SK-N-MC (cell line): Measurements from ENCODE around the gene TTC21B.

Source experiments
- EZH2 ChIP-seq: fragments of 200-600 bp; sonication (generic); IDR thresholded peaks from one replicate; pipeline ENCODE4 v1.6.1; 2017; ENCODE audit warnings: antibody characterized with exemption
- POLR2AphosphoS5 ChIP-seq: IDR thresholded peaks from 2 replicates; pipeline ENCODE4 v1.6.1; 2012; ENCODE audit warnings: mild to moderate bottlenecking, low read depth, low read length, borderline replicate concordance

DNA sequence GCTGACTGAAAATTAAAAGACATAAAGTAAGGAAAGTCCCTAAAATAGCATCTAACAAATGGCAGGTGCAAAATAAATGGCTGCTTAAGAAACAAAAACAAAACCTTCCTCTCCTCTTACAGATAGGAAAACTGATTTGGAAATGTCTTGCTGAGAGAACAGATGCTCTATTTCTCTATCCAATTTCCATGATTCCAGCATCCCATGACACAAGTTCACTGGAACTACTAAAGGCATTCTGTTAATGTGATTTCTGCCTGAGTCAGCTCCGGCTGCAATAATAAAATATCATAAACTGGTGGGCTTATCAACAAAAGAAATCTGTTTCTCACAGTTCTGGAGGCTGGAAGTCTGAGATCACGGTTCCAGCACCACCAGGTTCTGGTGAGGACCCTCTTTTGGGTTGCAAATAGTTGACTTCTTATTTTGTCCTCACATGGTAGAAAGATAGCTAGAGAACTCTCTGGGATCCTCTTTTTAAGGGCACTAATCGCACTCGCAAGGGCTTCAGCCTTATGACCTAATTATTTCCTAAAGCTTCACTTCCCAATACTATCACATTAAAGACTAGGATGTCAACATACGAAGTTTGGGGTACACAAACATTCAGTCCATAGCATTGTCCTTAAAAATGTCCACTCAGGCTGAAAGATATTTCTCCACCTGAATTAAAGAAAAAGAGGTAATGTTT lies 81.3 kb downstream of the TTC21B start:
- no peak for TF ChIP-seq EZH2
- no peak for TF ChIP-seq POLR2AphosphoS5
